Sciatic nerve (tissue), 2 donors: Measurements from ENCODE around the gene MBD3L2B. TPM values are rescaled to one million over a fixed set of nuclear protein-coding genes. Genes with fewer than 3 reads are reported as not detected.

Source experiments
- ATAC-seq: fragments of 200-7000 bp; cut with Tn5 transposase; one replicate; pipeline ENCODE4 v1.9.1; 2020; ENCODE audit warnings: mild to moderate bottlenecking, moderate library complexity
- DNase-seq: peaks from one replicate; pipeline ENCODE4 v3.0.0-alpha.2; 2020; ENCODE audit warnings: low spot score
- intact Hi-C: fragments of 100-400 bp; cut with DNase I; formaldehyde crosslinking; loops from one replicate; pipeline ENCODE4 v1.14.2; 2022
- total RNA-seq: library from RNA; stranded (reverse); fragmentation: NEBNext Ultra II Directional; extraction: Animal tissue kit (Norgen Biotek cat#: 25700); gene quantifications from one replicate; pipeline ENCODE4 v1.2.1, GENCODE V29; 2021
- donor health status: DM: no; HTN: no; CAD: no.
- donor health status: DM: no; HTN: no; CAD: no.

MBD3L2B gene
- total RNA-seq, 1 donor from 2014 or later, result not detected

DNA sequence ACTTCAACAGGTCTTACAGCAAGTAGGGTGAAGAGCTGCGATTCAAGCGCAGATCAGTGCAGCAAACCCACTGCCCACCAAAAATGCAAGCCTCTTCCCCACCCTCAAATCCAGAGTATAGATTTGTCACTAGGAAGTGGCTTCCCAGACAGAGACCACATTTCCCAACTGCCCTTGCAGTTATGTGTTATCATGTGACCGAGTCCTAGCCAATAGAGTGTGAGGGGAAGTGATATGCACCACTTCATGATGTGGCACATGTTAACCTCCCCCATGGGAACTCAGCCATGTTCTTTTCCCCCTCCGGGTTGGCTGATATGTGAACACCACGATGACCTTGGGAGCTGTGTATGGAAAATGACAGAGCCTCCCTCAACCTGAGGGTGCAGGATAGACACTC, 50.8 kb downstream of the MBD3L2B start:
- intact Hi-C loops, result no loop called here
- ATAC-seq (no peak), DNase-seq (no peak)

GRCh38 chr19:6970021-6970420, 51.2 kb downstream of the MBD3L2B start:
- ATAC-seq (no peak), DNase-seq (no peak)
- intact Hi-C loops, result no loop called here

DNA sequence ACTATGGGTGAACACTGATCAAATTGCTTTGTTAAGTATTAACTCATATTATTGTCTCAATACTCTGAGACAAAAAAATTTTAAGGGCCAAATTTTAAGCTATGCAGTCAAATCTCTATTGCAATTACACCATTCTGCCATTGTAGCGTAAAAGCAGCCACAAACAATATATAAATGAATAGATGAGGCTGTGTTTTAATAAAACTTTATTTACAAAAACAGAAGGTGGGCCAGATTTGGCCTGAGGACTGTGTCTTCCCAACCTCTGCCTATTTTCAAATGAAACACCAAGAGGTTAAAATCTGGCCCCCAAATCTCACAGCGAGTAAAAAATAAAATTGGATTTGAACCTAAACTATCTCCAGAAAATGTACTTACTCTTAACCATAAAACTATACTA, 51.7 kb downstream of the MBD3L2B start:
- intact Hi-C loops, result no loop called here
- DNase-seq, result no peak

More for the DNA sequence above, 51.7 kb downstream of the MBD3L2B start:
- ATAC-seq, result no peak

Other genes with a start within 250 kb of the MBD3L2B start
- 12.7 TPM for gene VAV1, start 248.7 kb downstream of the MBD3L2B start, total RNA-seq
- 1.8 TPM for gene ADGRE1, start 133.9 kb downstream of the MBD3L2B start, total RNA-seq
- not detected for gene MBD3L5, start 9.1 kb upstream of the MBD3L2B start, total RNA-seq
- not detected for gene MBD3L4, start 18.7 kb upstream of the MBD3L2B start, total RNA-seq
- not detected for gene MBD3L2, start 27.9 kb upstream of the MBD3L2B start, total RNA-seq
- gene MBD3L3, start 37.2 kb upstream of the MBD3L2B start, total RNA-seq, result not detected
- 10.0 TPM for gene ZNF557, start 48.3 kb upstream of the MBD3L2B start, total RNA-seq